ENCODE measurements around the gene TMEM154.

The TMEM154 gene

GRCh38 chr4:152646221-152646620, 33.6 kb downstream of the TMEM154 start:
- TF ChIP-seq FOXM1 (IDR thresholded peaks at IDR 0.05; ENCODE audit: borderline replicate concordance, low read depth): no peak
- TF ChIP-seq TAF1 (IDR thresholded peaks at IDR 0.05; ENCODE audit: low read depth): no peak
- TF ChIP-seq USF1 (IDR thresholded peaks at IDR 0.05): no peak
- TF ChIP-seq TEAD4 (IDR thresholded peaks at IDR 0.05): no peak
- no peak for TF ChIP-seq CEBPB (IDR thresholded peaks at IDR 0.05)
- no peak for TF ChIP-seq EGR1 (IDR thresholded peaks at IDR 0.05)
- no peak for TF ChIP-seq CREB1 (IDR thresholded peaks at IDR 0.05; ENCODE audit: low read depth)
- no peak for TF ChIP-seq NFIC (IDR thresholded peaks at IDR 0.05)
- TF ChIP-seq ZBTB7A (IDR thresholded peaks at IDR 0.05; ENCODE audit: low read depth): no peak
- no peak for TF ChIP-seq EP300 (IDR thresholded peaks at IDR 0.05; ENCODE audit: borderline replicate concordance)
- no peak for TF ChIP-seq YY1 (IDR thresholded peaks at IDR 0.05; ENCODE audit: low read depth)
- TF ChIP-seq REST (IDR thresholded peaks at IDR 0.05; ENCODE audit: low read depth): no peak

GRCh38 chr4:152644130-152644529, 35.7 kb downstream of the TMEM154 start:
- TF ChIP-seq NFIC (IDR thresholded peaks at IDR 0.05) (no peak), EP300 (IDR thresholded peaks at IDR 0.05; ENCODE audit: borderline replicate concordance) (no peak), FOXM1 (IDR thresholded peaks at IDR 0.05; ENCODE audit: borderline replicate concordance, low read depth) (no peak), YY1 (IDR thresholded peaks at IDR 0.05; ENCODE audit: low read depth) (no peak), MAX (IDR thresholded peaks at IDR 0.05) (no peak), CREB1 (IDR thresholded peaks at IDR 0.05; ENCODE audit: low read depth) (no peak), TEAD4 (IDR thresholded peaks at IDR 0.05) (no peak), ZBTB7A (IDR thresholded peaks at IDR 0.05; ENCODE audit: low read depth) (no peak), USF1 (IDR thresholded peaks at IDR 0.05) (no peak), RAD21 (IDR thresholded peaks at IDR 0.05; ENCODE audit: low read depth) (no peak), REST (IDR thresholded peaks at IDR 0.05; ENCODE audit: low read depth) (no peak), CEBPB (IDR thresholded peaks at IDR 0.05) (no peak), TAF1 (IDR thresholded peaks at IDR 0.05; ENCODE audit: low read depth) (no peak), EGR1 (IDR thresholded peaks at IDR 0.05) (no peak), TCF12 (IDR thresholded peaks at IDR 0.05; ENCODE audit: low read depth) (no peak)

GRCh38 chr4:152643153-152644035, 36.4 kb downstream of the TMEM154 start:
- no peak for TF ChIP-seq TCF12 (IDR thresholded peaks at IDR 0.05; ENCODE audit: low read depth)
- TF ChIP-seq NFIC (IDR thresholded peaks at IDR 0.05): no peak
- TF ChIP-seq EGR1 (IDR thresholded peaks at IDR 0.05): no peak
- no peak for TF ChIP-seq EP300 (IDR thresholded peaks at IDR 0.05; ENCODE audit: borderline replicate concordance)
- TF ChIP-seq REST (IDR thresholded peaks at IDR 0.05; ENCODE audit: low read depth): no peak
- no peak for TF ChIP-seq MAX (IDR thresholded peaks at IDR 0.05)
- no peak for TF ChIP-seq CEBPB (IDR thresholded peaks at IDR 0.05)
- TF ChIP-seq TEAD4 (IDR thresholded peaks at IDR 0.05): no peak
- TF ChIP-seq USF1 (IDR thresholded peaks at IDR 0.05): no peak
- TF ChIP-seq ZBTB7A (IDR thresholded peaks at IDR 0.05; ENCODE audit: low read depth): no peak
- TF ChIP-seq YY1 (IDR thresholded peaks at IDR 0.05; ENCODE audit: low read depth): no peak
- no peak for TF ChIP-seq RAD21 (IDR thresholded peaks at IDR 0.05; ENCODE audit: low read depth)
- TF ChIP-seq CREB1 (IDR thresholded peaks at IDR 0.05; ENCODE audit: low read depth): no peak

Data from Ishikawa (cell line).